Measurements from ENCODE around the gene OR7C1. TPM values are rescaled to one million over a fixed set of nuclear protein-coding genes. Genes with fewer than 3 reads are reported as not detected.
"Not testable (repeated sequence)": the region's sequence is repeated elsewhere in the genome, so short reads cannot be mapped to it uniquely, and the experiment has no call there.

OR7C1 gene
- total RNA-seq, 1 donor from 2014 or later: 0.04 TPM

DNA sequence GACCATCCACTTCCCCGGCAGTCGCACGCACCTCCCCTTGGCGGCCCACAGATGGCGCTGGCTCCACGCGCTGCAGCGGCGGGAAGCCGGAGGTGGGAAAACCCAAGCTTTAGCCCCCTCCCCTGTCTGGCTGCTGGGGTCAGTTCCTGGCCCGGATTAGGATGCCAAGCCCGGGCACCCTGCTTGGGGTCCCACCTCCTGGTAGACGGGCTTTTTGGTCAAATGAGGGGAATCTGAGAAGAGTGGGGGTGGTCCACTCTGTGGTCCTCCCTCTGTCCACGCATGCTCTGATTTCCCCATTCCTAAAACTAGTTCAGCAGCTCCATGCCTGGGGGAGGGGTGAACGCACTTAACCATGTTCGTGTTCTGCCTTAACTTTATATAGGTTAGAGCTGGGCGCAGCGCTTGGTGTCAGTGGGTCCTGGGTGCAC is 48.5 kb downstream of the OR7C1 start:
- intact Hi-C loops (cut with DNase I): no loop called here
- no peak for ATAC-seq
- DNase-seq (ENCODE audit: low spot score): no peak

DNA sequence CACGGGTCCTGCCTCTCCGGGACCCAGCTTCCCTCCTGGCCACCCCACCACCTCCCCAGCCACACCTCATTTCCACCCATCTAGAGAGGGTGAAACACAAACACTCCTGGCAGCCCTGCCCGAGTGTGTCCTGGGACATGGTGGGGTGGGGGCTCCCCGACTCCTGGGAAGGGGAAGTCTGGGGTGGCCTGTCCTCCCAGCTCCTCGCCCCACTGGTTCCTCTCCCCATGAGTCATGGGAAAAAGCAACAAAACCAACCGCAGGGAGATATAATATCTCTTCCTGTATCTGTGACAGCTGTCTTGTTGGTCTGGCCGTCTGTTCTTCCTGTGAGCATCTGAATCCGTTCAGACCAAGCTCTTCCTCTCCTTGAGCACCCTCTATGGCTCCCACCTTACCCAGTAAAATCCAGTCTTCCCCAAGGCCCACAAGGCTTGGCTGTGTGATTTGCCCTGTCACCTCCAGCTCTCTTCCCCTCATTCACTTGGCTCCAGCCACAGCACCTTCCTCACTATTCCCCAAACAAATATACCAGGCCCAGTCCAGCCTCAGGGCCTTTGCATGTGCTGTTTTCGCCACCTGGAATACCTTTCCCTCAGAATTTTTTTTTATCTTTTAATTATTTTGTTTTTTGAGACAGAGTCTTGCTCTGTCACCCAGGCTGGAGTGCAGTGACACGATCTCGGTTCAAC is 49.7 kb downstream of the OR7C1 start:
- DNase-seq (ENCODE audit: low spot score); intact Hi-C loops (cut with DNase I): not testable (repeated sequence)
- peak; percentile 87 for ATAC-seq

DNA sequence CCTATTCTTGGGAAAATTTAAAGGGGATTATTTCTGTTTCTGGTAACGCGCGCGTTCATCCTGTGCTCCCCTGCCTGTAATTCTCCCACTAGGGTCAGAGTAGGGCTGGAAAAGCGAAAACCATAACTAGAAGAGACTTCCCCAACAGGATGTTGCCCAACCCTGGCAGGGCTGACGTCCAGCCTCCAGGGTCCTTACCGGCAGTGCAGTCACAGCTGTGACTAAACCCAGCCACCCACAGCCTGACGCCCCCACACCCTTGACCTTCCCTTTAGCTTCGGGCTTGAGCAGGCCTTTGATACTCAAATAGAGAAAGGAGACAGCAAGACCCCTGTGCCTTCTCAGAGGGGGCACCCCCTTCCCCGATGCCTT is 50.3 kb downstream of the OR7C1 start:
- intact Hi-C loops (cut with DNase I): not testable (repeated sequence)
- peak; percentile 65 for DNase-seq (ENCODE audit: low spot score)
- peak; percentile 87 for ATAC-seq

DNA sequence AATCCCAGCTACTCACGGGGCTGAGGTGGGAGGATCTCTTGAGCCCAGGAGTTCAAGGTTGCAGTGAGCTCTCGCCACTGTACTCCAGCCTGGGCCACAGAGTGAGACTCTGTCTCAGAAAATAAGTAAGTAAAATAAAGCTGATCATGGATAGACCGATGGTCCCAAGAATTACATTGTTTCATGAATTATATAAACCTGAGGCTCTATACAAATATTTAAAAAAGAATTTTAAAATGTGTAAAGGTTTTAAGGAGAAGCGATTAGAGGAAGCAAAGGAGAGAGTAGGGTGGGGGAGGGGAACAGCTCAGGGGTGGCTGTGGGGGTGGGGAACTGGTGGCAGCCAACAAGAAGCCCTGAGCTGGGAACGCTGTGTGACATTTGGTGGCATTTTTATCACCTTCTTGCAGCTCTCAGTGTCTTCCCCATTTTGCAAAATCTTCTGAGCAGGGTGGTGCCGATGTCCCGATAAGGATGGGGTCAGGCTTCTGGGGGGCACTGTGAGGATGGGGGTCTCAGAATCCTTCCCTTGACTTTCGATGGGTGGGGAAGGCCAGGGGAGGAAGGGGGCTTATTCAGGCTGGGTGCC is 51.5 kb downstream of the OR7C1 start:
- ATAC-seq; DNase-seq (ENCODE audit: low spot score); intact Hi-C loops (cut with DNase I): not testable (repeated sequence)

DNA sequence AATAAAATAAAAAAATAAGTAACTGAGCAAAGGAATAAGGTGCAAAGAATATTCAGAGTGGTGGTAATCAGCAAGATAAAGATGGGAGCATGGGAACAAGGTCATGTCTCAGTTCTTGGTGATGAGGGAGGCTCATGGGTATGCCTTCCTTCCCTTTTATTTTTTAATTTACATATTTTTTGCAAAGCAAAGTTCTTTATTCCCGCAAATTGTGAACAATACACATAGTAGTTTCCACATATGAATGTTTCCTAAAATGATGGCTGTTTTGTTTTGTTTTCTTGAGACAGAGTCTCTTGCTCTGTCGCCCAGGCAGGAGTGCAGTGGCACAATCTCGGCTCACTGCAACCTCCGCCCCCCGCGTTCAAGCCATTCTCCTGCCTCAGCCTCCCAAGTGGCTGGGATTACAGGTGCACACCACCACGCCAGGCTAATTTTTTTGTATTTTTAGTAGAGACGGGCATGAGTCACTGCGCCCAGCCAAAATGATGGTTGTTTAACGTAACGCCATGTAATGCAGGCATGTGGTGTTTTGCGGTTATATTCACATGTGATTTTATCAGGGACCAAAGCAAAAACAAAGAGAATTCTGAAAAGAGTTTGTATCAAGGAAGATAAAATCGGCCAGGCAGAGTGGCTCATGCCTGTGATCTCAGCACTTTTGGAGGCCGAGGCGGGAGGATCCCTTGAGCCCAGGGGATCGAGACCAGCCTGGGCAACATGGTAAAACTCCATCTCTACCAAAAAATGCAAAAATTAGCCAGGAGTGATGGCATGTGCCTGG is 52.2 kb downstream of the OR7C1 start:
- intact Hi-C loops (cut with DNase I): no loop called here
- DNase-seq (ENCODE audit: low spot score) (no peak), ATAC-seq (no peak)

DNA sequence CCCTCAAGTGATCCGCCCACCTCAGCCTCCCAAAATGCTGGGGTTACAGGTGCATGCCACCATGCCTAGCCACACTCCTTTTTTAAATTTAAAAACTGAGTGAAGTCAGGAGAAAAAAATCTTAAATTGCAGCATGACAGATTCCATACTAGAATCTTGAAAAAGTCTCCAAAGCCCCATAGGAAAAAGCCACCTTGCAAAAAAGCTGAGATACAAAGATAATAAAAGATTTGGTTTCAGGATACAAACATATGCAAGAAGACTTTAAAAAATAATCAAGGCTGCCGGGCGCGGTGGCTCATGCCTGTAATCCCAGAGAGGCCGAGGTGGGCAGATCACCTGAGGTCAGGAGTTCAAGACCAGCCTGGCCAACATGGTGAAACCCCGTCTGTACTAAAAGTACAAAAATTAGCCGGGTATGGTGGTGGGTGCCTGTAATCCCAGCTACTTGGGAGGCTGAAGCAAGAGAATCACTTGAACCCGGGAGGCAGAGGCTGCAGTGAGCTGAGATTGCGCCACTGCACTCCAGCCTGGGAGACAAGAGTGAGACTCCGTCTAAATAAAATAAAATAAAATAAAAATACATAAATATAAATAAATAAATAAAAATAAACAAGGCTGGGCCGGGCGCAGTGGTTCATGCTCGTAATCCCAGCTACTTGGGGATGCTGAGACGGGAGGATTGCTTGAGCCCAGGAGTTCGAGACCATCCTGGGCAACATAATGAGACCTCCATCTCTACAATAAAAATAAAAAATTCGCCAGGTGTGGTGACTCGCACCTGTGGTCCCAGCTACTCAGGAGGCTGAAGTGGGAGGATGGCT is 53.1 kb downstream of the OR7C1 start:
- intact Hi-C loops (cut with DNase I); DNase-seq (ENCODE audit: low spot score); ATAC-seq: not testable (repeated sequence)

DNA sequence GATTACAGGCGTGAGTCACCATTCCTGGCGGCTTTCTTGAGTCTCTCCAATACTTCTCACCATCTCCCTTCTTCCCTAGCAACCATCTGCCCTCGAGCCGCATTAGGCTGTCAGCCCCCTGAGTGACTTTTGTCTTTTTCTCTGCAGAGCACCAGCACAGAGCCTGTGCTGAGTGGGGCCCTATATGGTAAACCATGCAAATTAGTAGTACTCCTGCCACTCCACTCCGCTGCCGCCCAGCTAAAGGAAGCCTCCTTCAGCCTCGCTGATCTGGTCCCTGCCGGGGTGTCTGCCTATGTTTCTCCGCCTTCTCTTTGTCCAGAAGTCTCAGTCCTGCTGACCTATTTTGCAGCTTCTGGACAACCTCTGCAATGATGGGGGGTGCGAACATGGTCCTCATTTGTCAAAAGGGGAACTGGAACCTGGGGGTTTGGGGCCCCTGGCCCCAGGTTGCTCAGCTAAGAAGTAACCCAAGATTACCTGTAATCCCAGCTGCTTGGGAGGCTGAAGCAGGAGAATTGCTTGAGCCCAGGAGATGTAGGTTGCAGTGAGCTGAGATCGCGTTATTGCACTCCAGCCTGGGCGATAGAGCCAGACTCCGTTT is 54.3 kb downstream of the OR7C1 start:
- intact Hi-C loops (cut with DNase I); ATAC-seq; DNase-seq (ENCODE audit: low spot score): not testable (repeated sequence)

DNA sequence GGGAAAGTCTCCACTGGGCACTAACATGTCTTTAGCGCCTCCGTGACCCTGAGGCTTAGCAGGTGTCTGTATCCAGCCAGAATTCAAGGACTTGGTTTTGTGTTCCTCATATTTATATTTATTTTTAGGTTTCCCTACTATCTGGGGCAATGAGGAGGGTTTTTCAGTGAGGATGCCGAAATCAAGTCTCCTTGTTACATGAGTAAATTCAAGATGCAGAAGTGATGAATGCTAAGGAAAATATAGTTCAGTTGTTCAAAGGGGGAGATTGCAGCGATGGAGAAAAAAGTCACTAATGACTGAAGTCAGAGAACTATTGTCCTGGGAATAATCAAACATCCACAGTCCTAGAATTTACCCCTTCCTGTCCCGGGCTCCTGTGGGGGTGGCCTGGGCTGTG is 55.8 kb downstream of the OR7C1 start:
- ATAC-seq (no peak), DNase-seq (ENCODE audit: low spot score) (no peak)
- intact Hi-C loops (cut with DNase I): no loop called here

DNA sequence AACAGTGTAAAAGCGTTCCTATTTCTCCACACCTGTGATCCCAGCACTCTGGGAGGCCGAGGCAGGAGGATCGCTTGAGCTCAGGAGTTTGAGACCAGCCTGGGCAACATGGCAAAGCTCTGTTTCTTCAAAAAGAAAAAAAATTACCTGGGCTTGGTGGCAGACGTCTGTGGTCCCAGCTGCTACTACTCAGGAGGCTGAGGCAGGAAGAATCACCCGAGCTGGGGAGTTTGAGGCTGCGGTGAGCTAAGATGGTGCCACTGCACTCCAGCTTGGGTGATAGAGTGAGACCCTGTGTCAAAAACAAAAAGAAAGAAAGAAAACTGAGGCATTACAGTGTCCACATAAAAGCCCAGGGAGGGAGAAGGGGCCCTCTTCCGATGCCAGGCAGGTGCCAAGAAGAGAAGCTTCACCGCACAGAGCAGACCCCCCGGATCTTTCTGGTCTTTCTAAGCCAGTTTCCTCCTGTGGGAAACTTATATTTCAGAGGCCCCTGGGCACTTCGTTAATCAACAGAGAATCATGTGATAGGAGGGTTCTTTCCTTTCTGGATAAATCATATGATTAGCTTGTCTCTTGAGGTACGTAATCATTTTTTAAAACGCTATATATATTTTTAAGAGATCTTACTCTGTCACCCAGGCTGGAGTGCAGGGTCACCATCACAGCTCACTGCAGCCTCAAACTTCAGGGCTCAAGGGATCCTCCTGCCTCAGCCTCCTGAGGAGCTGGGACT is 56.7 kb downstream of the OR7C1 start, which contains the start of gene ADGRE2:
TSS of gene ADGRE2 (minus strand) at position 451 of the 736 bp plus-strand sequence. CDS start 1,804 bp downstream, outside the sequence.
- ATAC-seq; DNase-seq (ENCODE audit: low spot score); intact Hi-C loops (cut with DNase I): not testable (repeated sequence)

DNA sequence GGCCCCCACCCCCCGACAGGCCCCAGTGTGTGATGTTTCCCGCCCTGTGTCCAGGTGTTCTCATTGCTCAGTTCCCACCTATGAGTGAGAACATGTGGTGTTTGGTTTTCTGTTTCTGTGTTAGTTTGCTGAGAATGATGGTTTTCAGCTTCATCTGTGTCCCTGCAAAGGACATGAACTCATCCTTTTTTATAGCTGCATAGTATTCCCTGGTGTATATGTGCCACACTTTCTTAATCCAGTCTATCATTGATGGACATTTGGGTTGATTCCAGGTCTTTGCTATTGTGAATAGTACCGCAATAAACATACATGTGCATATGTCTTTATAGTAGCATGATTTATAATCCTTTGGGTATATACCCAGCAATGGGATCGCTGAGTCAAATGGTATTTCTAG is 57.3 kb downstream of the OR7C1 start:
- intact Hi-C loops (cut with DNase I); ATAC-seq; DNase-seq (ENCODE audit: low spot score): not testable (repeated sequence)

DNA sequence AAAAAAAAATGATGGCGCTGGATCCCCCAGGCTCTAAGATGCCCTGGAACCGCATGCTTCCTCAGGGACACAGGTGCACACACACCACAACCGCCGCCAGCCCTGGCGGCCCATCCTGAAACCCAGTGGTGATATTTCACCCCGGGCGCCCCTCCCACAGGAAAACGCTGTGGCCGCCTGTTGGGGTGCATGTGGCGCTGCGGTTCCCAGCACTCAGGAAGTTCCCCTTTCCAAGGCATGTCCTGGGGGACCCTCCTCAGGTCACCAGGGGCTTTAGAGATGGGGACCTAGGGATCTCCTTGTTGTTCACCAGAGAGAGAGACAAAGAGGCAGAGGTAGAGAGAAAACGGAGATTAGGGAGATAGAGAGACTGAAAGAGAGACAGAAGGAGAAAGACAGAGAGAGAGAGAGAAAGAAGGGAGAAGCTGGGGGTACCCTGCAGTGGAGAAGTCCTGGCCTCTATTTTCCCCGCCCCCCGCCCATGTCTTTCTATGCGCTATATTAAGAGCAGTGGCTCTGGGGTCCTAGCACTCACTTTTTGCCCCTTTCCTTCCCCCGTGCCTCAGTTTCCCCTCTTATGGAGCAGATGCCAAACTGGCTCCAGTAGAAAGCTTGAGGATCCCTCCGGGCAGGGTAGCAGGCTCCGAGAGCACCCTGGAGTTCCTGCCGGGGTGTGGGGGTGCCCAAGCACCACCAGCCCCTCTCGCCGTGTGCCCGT is 59.0 kb downstream of the OR7C1 start:
- DNase-seq (ENCODE audit: low spot score): no peak
- intact Hi-C loops (cut with DNase I): no loop called here
- ATAC-seq: peak; percentile 38

DNA sequence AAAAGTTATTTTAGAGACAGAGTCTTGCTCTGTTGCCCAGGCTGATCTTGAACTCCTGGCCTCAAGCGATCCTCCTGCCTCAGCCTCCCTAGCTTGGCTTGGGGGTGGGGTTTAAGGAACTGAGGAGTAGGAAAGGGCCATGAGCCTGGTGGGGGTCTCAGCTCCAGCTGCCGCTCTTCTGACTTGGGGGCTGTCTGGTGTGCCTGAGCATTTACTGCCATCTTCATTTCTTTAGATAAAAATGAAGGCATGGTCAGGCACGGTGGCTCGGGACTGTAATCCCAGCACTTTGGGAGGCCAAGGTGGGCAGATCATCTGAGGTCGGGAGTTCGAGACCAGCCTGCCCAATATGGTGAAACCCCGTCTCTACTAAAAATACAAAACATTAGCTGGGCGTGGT is 59.7 kb downstream of the OR7C1 start:
- DNase-seq (ENCODE audit: low spot score); ATAC-seq; intact Hi-C loops (cut with DNase I): not testable (repeated sequence)

DNA sequence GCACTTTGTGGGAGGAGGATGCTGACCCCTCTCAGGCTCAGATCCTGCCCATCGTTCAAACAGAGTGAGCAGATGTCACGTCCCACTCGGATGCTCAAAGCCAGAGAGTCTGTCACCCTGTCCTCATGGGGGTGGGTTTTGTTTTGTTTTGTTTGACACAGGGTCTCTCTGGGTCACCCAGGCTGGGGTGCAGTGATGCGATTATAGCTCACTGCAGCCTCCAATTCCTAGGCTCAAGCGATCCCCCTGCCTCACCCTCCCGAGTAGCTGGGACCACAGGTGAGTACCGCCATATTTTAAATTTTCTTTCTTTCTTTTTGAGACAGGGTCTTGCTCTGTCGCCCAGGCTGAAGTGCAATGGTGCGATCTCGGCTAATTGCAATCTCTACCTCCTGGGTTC is 60.6 kb downstream of the OR7C1 start:
- ATAC-seq (no peak), DNase-seq (ENCODE audit: low spot score) (no peak)
- intact Hi-C loops (cut with DNase I): no loop called here

DNA sequence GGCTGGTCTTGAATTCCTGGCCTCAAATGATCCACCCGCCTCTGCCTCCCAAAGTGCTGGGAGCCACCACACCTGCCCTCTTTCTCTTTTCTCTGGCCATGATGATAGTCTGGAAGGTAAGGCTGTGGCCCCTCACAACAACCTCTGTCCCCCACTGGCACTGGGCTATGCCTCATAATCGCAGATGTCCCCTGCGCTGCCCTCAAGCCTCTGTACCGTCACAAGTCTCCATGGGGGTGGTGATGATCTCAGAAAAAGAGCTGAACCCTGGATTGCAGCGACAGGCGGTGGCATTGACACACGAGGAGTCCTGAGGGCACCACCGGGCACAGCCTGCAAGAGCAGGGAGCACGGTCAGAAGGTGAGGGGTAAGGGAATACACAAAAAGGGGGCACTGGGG is 61.3 kb downstream of the OR7C1 start:
- DNase-seq (ENCODE audit: low spot score); intact Hi-C loops (cut with DNase I); ATAC-seq: not testable (repeated sequence)

DNA sequence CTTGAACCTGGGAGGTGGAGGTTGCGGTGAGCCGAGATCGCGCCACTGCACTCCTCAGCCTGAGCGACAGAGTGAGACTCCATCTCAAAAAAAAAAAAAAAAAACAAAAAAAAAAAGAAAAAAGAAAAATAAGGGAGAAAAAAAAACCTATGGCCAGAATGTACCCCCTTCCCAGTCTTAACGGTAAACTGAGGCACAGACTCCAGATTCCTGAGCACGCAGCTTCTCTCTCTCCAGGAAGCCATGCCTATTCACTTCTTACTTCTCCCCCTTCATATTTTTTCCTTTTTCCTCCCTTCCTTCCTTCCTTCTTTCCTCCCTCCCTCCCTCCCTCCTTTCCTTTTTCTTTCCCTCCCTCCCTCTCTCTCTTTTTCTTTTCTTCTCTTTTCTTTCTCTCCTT is 62.0 kb downstream of the OR7C1 start:
- intact Hi-C loops (cut with DNase I): no loop called here
- no peak for ATAC-seq
- DNase-seq (ENCODE audit: low spot score): no peak

DNA sequence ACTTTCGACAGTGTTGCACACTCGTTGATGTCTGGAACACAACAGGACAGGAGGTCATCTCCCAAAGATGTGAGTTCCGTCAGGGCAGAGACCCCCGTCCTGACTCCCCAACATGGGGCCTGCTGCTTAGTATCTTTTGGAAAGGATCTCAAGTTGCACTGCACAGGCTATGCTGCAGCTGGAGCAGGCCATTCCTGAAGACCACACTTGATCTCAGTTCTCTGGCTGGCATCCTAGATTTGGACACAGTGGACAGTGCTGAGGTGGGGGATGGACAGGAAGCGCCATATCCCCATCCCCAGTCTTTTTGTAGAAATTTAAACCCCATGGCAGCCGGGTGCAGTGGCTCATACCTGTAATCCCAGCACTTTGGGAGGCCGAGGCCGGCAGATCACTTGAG is 62.5 kb downstream of the OR7C1 start:
- DNase-seq (ENCODE audit: low spot score) (no peak), ATAC-seq (no peak)
- intact Hi-C loops (cut with DNase I): no loop called here
